B cell (primary cell): Measurements from ENCODE around the gene TBC1D20. TPM values are rescaled to one million over a fixed set of nuclear protein-coding genes. Genes with fewer than 3 reads are reported as not detected.

Source experiments
- ATAC-seq: fragments of 200-7000 bp; cut with Tn5 transposase; one replicate; pipeline ENCODE4 v1.10.0; 2021; ENCODE audit warnings: low read depth, mild to moderate bottlenecking, moderate number of reproducible peaks, moderate library complexity
- CTCF ChIA-PET: fragments of 350-600 bp; sonication (Branson Sonifier 250); formaldehyde crosslinking; loops from one replicate; lab custom pipeline; 2021; ENCODE audit warnings: antibody characterized with exemption, inconsistent platforms; lab: Charles Lee
- POLR2A ChIA-PET: fragments of 350-600 bp; sonication (Branson Sonifier 250); formaldehyde crosslinking; loops from one replicate; lab custom pipeline; 2021; ENCODE audit warnings: antibody characterized with exemption; lab: Charles Lee
- DNase-seq: peaks from one replicate; pipeline ENCODE4 v3.0.0; 2013
- H2AFZ ChIP-seq: 2 replicates; pipeline ENCODE4 v1.6.1; 2012; ENCODE audit warnings: mild to moderate bottlenecking, low read depth, low read length; ENCODE audit not compliant: insufficient read depth, poor library complexity, severe bottlenecking
- H3K27ac ChIP-seq, 2 donors: 1 replicate in 1 of 2; 2 replicates in 1 of 2; pipeline ENCODE4 v1.5.1; 2012 to 2013; ENCODE audit warnings: low read length in 2 of 2, mild to moderate bottlenecking in 2 of 2, moderate library complexity in 1 of 2
- H3K27me3 ChIP-seq, 4 experiments: fragments of 200-600 bp in 1 of 4; sonication (generic) in 1 of 4; replicated peaks in 1 of 4; 1 replicate in 2 of 4; 2 replicates in 2 of 4; pipeline versions ENCODE4 v1.6.1 to v1.7.0; 2013 to 2016; ENCODE audit warnings: low read length in 3 of 4, mild to moderate bottlenecking in 2 of 4, mixed read lengths in 1 of 4, moderate library complexity in 1 of 4; ENCODE audit not compliant: insufficient read depth in 4 of 4, control insufficient read depth in 3 of 4; ENCODE audit errors: control extremely low read depth in 1 of 4
- H3K36me3 ChIP-seq, 2 experiments: replicated peaks in 1 of 2; 1 replicate in 1 of 2; 2 replicates in 1 of 2; pipeline versions ENCODE4 v1.6.1 to v1.7.1; 2013; ENCODE audit warnings: low read length in 1 of 2; ENCODE audit not compliant: insufficient read depth in 2 of 2, control insufficient read depth in 1 of 2; ENCODE audit errors: control extremely low read depth in 1 of 2, extremely low read depth in 1 of 2
- H3K4me1 ChIP-seq, 2 donors: fragments of 200-600 bp in 1 of 2; sonication (generic) in 1 of 2; 1 replicate in 1 of 2; 2 replicates in 1 of 2; pipeline versions ENCODE4 v1.5.1 to v1.6.1; 2013 to 2017; ENCODE audit warnings: low read length in 2 of 2; ENCODE audit not compliant: control insufficient read depth in 2 of 2, insufficient read depth in 2 of 2
- H3K4me2 ChIP-seq: replicated peaks from 2 replicates; pipeline ENCODE3; 2012; ENCODE audit warnings: mild to moderate bottlenecking, low read depth, low read length; ENCODE audit not compliant: poor library complexity, severe bottlenecking
- H3K4me3 ChIP-seq, 5 experiments: fragments of 200-600 bp in 1 of 5; sonication (generic) in 1 of 5; 1 replicate in 3 of 5; 2 replicates in 2 of 5; pipeline versions ENCODE4 v1.5.1 to v1.7.0; 2011 to 2016; ENCODE audit warnings: low read length in 4 of 5, mild to moderate bottlenecking in 4 of 5, low read depth in 2 of 5, control low read depth in 1 of 5, moderate library complexity in 1 of 5; ENCODE audit not compliant: insufficient read depth in 1 of 5; ENCODE audit errors: control extremely low read depth in 1 of 5, extremely low read depth in 1 of 5
- H3K79me2 ChIP-seq: fragments of 200-600 bp; sonication (generic); one replicate; pipeline ENCODE4 v1.6.0; 2016; ENCODE audit warnings: low read length; ENCODE audit not compliant: control insufficient read depth, insufficient read depth
- H3K9ac ChIP-seq: fragments of 200-600 bp; sonication (generic); 2 replicates; pipeline ENCODE4 v1.6.1; 2017; ENCODE audit warnings: mild to moderate bottlenecking, low read length, moderate library complexity
- H3K9me3 ChIP-seq, 3 donors: one replicate each; pipeline versions ENCODE4 v1.6.1 to v1.7.1; 2013; ENCODE audit warnings: low read length in 2 of 3; ENCODE audit not compliant: control insufficient read depth in 2 of 3, insufficient read depth in 1 of 3; ENCODE audit errors: control extremely low read depth in 1 of 3
- H4K20me1 ChIP-seq: 2 replicates; pipeline ENCODE4 v1.6.0; 2012; ENCODE audit warnings: mild to moderate bottlenecking, low read length; ENCODE audit not compliant: insufficient read depth, control insufficient read depth, poor library complexity, severe bottlenecking
- H3K27ac Mint-ChIP-seq: one replicate; pipeline ENCODE4 v1.8.0; 2021; ENCODE audit warnings: mixed read lengths
- H3K27me3 Mint-ChIP-seq: one replicate; pipeline ENCODE4 v1.8.0; 2021; ENCODE audit warnings: mixed read lengths
- H3K4me1 Mint-ChIP-seq: one replicate; pipeline ENCODE4 v1.8.0; 2021; ENCODE audit warnings: mixed read lengths
- H3K4me3 Mint-ChIP-seq: one replicate; pipeline ENCODE4 v1.8.0; 2021; ENCODE audit warnings: mixed read lengths
- H3K9me3 Mint-ChIP-seq: one replicate; pipeline ENCODE4 v1.8.0; 2022; ENCODE audit warnings: mixed read lengths; ENCODE audit not compliant: insufficient read depth
- EZH2 ChIP-seq: IDR thresholded peaks from 2 replicates; pipeline ENCODE4 v1.6.1; 2012; ENCODE audit warnings: borderline replicate concordance, low read depth, mild to moderate bottlenecking, moderate library complexity, low read length; ENCODE audit not compliant: insufficient read depth, poor library complexity, severe bottlenecking
- WGBS: methylation state at CpG from one replicate; pipeline ENCODE4 v1.1.5; 2013; ENCODE audit warnings: missing lambda C conversion rate; ENCODE audit not compliant: insufficient coverage; 5-methylcytosine and 5-hydroxymethylcytosine counted together
- intact Hi-C: fragments of 100-400 bp; cut with micrococcal nuclease; formaldehyde crosslinking; loops from one replicate; pipeline ENCODE4 v1.10.0; 2022
- polyA plus RNA-seq: library from polyadenylated mRNA; depleted of rRNA; stranded (reverse); fragments of >200 nt; gene quantifications from 2 replicates; pipeline ENCODE4 v1.2.3, GENCODE V29; 2012
- total RNA-seq, 2 donors: library from RNA; stranded (reverse); fragments of 120-200 nt in 1 of 2; gene quantifications; 1 replicate in 1 of 2; 2 replicates in 1 of 2; pipeline versions ENCODE4 v1.2.3 to v1.2.4, GENCODE V29; 2013 to 2022
- TF ChIP-seq, protein P1 (sequence below): fragments of 200-600 bp; IDR thresholded peaks from one replicate; pipeline ENCODE4 v1.8.0; 2022; ENCODE audit warnings: antibody characterized with exemption, mild to moderate bottlenecking

TBC1D20 gene
- total and polyA plus RNA-seq, 2 donors (not counting 1 experiment from before 2014, with no cell fraction given) = 31.7 to 40.0 TPM

DNA sequence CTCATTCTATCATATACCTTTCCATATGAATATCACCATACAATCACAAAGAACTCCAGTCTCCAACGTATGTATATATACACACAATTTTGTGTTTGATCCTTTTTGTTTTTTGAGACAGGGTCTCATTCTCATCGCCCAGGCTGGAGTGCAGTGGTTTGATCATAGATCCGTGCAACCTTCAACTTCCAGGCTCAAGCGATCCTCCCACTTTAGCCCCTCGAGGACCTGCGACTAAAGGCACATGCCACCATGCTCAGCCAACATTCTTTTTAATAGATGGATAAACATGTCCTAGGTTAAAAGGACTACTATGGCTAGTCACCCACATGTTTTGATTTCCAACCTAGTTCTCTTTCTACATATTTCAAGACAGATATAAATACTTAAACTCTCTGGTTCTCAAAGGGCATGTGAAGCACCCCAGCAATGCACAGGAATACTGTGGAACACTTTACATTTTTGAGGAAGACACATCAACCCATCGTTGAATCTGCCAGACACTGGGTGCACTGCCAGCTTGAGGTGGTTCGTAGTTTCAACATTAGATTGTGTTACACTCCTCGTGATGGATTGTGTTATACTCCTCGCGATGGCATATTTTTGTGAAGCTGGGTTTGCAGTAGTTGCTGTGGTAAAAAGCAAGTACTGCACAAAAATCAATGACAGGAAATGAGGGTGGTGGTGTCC lies 40.9 kb upstream of the TBC1D20 start:
- Histone ChIP-seq H3K9ac (no peak overlapping the region), H3K79me2 (peaks cover 19% of the 10 kb centered on the region), H3K4me1 (no peaks in the 10 kb centered on the region), H4K20me1 (peaks cover 22% of the 10 kb centered on the region), H3K4me2 (no peak overlapping the region), H2AFZ (no peak overlapping the region), H3K4me3 (no peak overlapping the region), H3K27me3 (no peaks in the 10 kb centered on the region), H3K27ac (no peak overlapping the region), H3K36me3 (peaks cover 23 to 75% of the 10 kb centered on the region in 2 experiments), H3K9me3 (no peaks in the 10 kb centered on the region)
- ChIA-PET POLR2A (interaction anchor here (0.7 kb wide), 1 partner anchor 123 kb away, joined by 3 read pairs; no protein-coding TSS in a partner anchor), CTCF (no interaction called here)
- intact Hi-C loops = no loop called here
- 98% methylated on average over 4 of the region's 11 CpGs for WGBS
- no peaks in the 10 kb centered on the region for H3K4me1 Mint-ChIP-seq
- H3K9me3 Mint-ChIP-seq = no peaks in the 10 kb centered on the region
- H3K27me3 Mint-ChIP-seq = no peaks in the 10 kb centered on the region
- ATAC-seq = no peak
- H3K4me3 Mint-ChIP-seq = no peak overlapping the region
- H3K27ac Mint-ChIP-seq = no peak overlapping the region
- no peak for DNase-seq
- TF ChIP-seq EZH2 = no peak
- TF ChIP-seq, protein P1, sequence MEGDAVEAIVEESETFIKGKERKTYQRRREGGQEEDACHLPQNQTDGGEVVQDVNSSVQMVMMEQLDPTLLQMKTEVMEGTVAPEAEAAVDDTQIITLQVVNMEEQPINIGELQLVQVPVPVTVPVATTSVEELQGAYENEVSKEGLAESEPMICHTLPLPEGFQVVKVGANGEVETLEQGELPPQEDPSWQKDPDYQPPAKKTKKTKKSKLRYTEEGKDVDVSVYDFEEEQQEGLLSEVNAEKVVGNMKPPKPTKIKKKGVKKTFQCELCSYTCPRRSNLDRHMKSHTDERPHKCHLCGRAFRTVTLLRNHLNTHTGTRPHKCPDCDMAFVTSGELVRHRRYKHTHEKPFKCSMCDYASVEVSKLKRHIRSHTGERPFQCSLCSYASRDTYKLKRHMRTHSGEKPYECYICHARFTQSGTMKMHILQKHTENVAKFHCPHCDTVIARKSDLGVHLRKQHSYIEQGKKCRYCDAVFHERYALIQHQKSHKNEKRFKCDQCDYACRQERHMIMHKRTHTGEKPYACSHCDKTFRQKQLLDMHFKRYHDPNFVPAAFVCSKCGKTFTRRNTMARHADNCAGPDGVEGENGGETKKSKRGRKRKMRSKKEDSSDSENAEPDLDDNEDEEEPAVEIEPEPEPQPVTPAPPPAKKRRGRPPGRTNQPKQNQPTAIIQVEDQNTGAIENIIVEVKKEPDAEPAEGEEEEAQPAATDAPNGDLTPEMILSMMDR = no peak

DNA sequence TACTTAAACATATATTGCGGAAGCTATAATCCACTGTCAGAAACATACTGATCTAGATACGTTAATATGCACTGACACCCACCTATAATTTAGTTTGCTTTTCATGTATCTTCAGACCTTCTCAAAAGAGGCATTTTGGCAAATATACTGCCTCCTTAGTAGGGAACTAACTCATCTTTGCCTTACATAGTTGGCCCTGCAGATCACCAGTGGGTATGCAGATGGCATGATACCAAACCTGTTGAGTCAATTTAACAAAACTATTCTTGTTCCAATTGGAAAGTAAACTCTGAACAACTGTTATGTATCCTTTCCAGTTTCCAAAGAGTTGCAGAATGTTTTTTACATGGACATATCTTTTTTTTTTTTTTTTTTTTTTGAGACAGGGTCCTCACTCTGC lies 35.6 kb upstream of the TBC1D20 start:
- Histone ChIP-seq H3K9me3 (no peaks in the 10 kb centered on the region), H3K27ac (no peak overlapping the region), H3K4me1 (no peaks in the 10 kb centered on the region), H3K9ac (no peak overlapping the region), H2AFZ (no peak overlapping the region), H4K20me1 (no peaks in the 10 kb centered on the region), H3K4me2 (no peak overlapping the region), H3K27me3 (no peaks in the 10 kb centered on the region), H3K36me3 (peaks cover 23 to 80% of the 10 kb centered on the region in 2 experiments), H3K79me2 (no peaks in the 10 kb centered on the region), H3K4me3 (no peak overlapping the region)
- no CpG with 5 or more reads among the region's 2 CpGs for WGBS
- POLR2A ChIA-PET = no interaction called here
- ATAC-seq (no peak), DNase-seq (no peak)
- intact Hi-C loops = no loop called here
- no peaks in the 10 kb centered on the region for H3K4me1 Mint-ChIP-seq
- H3K9me3 Mint-ChIP-seq = no peaks in the 10 kb centered on the region
- no peak overlapping the region for H3K4me3 Mint-ChIP-seq
- CTCF ChIA-PET = no interaction called here
- TF ChIP-seq EZH2 = no peak
- TF ChIP-seq, protein P1 = no peak
- no peaks in the 10 kb centered on the region for H3K27me3 Mint-ChIP-seq
- H3K27ac Mint-ChIP-seq = no peak overlapping the region
